Peyer's patch (tissue), 4 donors: ENCODE data around the gene EFCAB14. TPM values are rescaled to one million over a fixed set of nuclear protein-coding genes. Genes with fewer than 3 reads are reported as not detected.
"Not testable (repeated sequence)": the region's sequence is repeated elsewhere in the genome, so short reads cannot be mapped to it uniquely, and the experiment has no call there.

Experiments
- DNase-seq, 3 donors: peaks; one replicate each; pipeline ENCODE4 v3.0.0-alpha.2; 2017 to 2019
- H3K27ac ChIP-seq, 4 donors: fragments of 200-600 bp; sonication (generic); one replicate each; pipeline ENCODE4 v1.5.1; 2016 to 2019
- H3K27me3 ChIP-seq, 2 donors: fragments of 200-600 bp; sonication (generic); one replicate each; pipeline ENCODE4 v1.5.1; 2019
- H3K36me3 ChIP-seq, 3 donors: fragments of 200-600 bp; sonication (generic); one replicate each; pipeline ENCODE4 v1.5.1; 2016 to 2019
- H3K4me1 ChIP-seq, 4 donors: fragments of 200-600 bp; sonication (generic); one replicate each; pipeline ENCODE4 v1.5.1; 2016 to 2019
- H3K4me3 ChIP-seq, 4 donors: fragments of 200-600 bp; sonication (generic); 1 replicate in 3 of 4; 2 replicates in 1 of 4; pipeline ENCODE4 v1.5.1; 2016 to 2019; ENCODE audit warnings: mild to moderate bottlenecking in 1 of 4
- H3K9me3 ChIP-seq, 4 donors: fragments of 200-600 bp; sonication (generic); one replicate each; pipeline ENCODE4 v1.5.1; 2016 to 2019; ENCODE audit warnings: mild to moderate bottlenecking in 1 of 4
- CTCF ChIP-seq, 6 experiments: fragments of 450-650 bp in 4 of 6; fragments of 200-600 bp in 2 of 6; sonication (generic) in 1 of 6; IDR thresholded peaks; one replicate each; pipeline ENCODE4 v1.5.1; 2017 to 2019; ENCODE audit warnings: antibody characterized with exemption in 6 of 6, mild to moderate bottlenecking in 3 of 6, moderate library complexity in 1 of 6
- POLR2A ChIP-seq, 2 donors: fragments of 450-650 bp; IDR thresholded peaks; one replicate each; pipeline ENCODE4 v1.5.1; 2017; ENCODE audit warnings: antibody characterized with exemption in 2 of 2, mild to moderate bottlenecking in 2 of 2, moderate library complexity in 2 of 2
- total RNA-seq, 4 donors: library from RNA; depleted of rRNA; stranded (reverse); fragments of >200 nt; gene quantifications; one replicate each; pipeline ENCODE4 v1.1.0, GENCODE V29; 2016

Gene EFCAB14
- total RNA-seq, 4 donors from 2014 or later = 86.6 to 153 (median 96.9) TPM

GRCh38 chr1:46749921-46750404 lies 31.0 kb upstream of the EFCAB14 start:
- Histone ChIP-seq H3K27ac (peak overlapping the region in 1 of 4 donors; percentile 30), H3K27me3 (no peaks in the 10 kb centered on the region), H3K4me1 (no peaks in the 10 kb centered on the region), H3K4me3 (no peak overlapping the region), H3K9me3 (no peaks in the 10 kb centered on the region), H3K36me3 (no peaks in the 10 kb centered on the region)
- peak in 1 of 3 donors; percentile 54 for DNase-seq
- TF ChIP-seq CTCF (IDR thresholded peaks at IDR 0.05) (no peak), POLR2A (IDR thresholded peaks at IDR 0.05) (no peak)

GRCh38 chr1:46749404-46749803 lies 30.5 kb upstream of the EFCAB14 start:
- H3K36me3 ChIP-seq = no peaks in the 10 kb centered on the region

GRCh38 chr1:46747683-46748288 lies 28.9 kb upstream of the EFCAB14 start:
- TF ChIP-seq CTCF (IDR thresholded peaks at IDR 0.05) (peak in 4 of 6 experiments; percentile 33 to 67 (median 57)), POLR2A (IDR thresholded peaks at IDR 0.05) (no peak)
- H3K4me3 ChIP-seq = no peak overlapping the region
- H3K4me1 ChIP-seq = no peaks in the 10 kb centered on the region
- no peaks in the 10 kb centered on the region for H3K27me3 ChIP-seq
- DNase-seq = peak in 1 of 3 donors; percentile 58
- no peak overlapping the region for H3K27ac ChIP-seq
- no peaks in the 10 kb centered on the region for H3K36me3 ChIP-seq
- H3K9me3 ChIP-seq = no peaks in the 10 kb centered on the region

More at GRCh38 chr1:46749404-46749803, 30.5 kb upstream of the EFCAB14 start:
- Histone ChIP-seq H3K4me1 (no peaks in the 10 kb centered on the region), H3K27me3 (no peaks in the 10 kb centered on the region), H3K9me3 (no peaks in the 10 kb centered on the region), H3K27ac (peak overlapping the region in 1 of 4 donors; percentile 30), H3K4me3 (no peak overlapping the region)
- TF ChIP-seq CTCF (IDR thresholded peaks at IDR 0.05) (no peak), POLR2A (IDR thresholded peaks at IDR 0.05) (no peak)
- DNase-seq = no peak

- Histone ChIP-seq H3K27me3 (no peaks in the 10 kb centered on the region), H3K9me3 (no peaks in the 10 kb centered on the region), H3K4me3 (no peak overlapping the region), H3K36me3 (no peaks in the 10 kb centered on the region), H3K27ac (no peak overlapping the region), H3K4me1 (no peaks in the 10 kb centered on the region)
- no peak for DNase-seq
- TF ChIP-seq POLR2A (IDR thresholded peaks at IDR 0.05) (no peak), CTCF (IDR thresholded peaks at IDR 0.05) (no peak)
These were observed 23.2 kb upstream of the EFCAB14 start for GRCh38 chr1:46742069-46742468.

GRCh38 chr1:46735708-46736324 lies 16.9 kb upstream of the EFCAB14 start:
- TF ChIP-seq POLR2A (IDR thresholded peaks at IDR 0.05) (no peak), CTCF (IDR thresholded peaks at IDR 0.05) (peak in 3 of 6 experiments; percentile 6 to 27 (median 21))
- Histone ChIP-seq H3K27ac (no peak overlapping the region), H3K4me1 (no peaks in the 10 kb centered on the region), H3K36me3 (no peaks in the 10 kb centered on the region), H3K27me3 (no peaks in the 10 kb centered on the region), H3K9me3 (no peaks in the 10 kb centered on the region), H3K4me3 (no peak overlapping the region)
- DNase-seq = no peak

- not testable (repeated sequence) for H3K4me1 ChIP-seq, H3K27me3 ChIP-seq, H3K9me3 ChIP-seq, H3K36me3 ChIP-seq, H3K27ac ChIP-seq, H3K4me3 ChIP-seq, DNase-seq
These were observed 9.5 kb upstream of the EFCAB14 start for GRCh38 chr1:46728327-46728873.
